IMR-90 (cell line): ENCODE measurements around the gene KRT1. TPM values are rescaled to one million over a fixed set of nuclear protein-coding genes. Genes with fewer than 3 reads are reported as not detected.

Source experiments
- ATAC-seq: fragments of 200-7000 bp; cut with Tn5 transposase; 2 replicates; pipeline ENCODE4 v1.9.1; 2020; ENCODE audit warnings: low read depth, mild to moderate bottlenecking, moderate library complexity
- BruUV-seq: library from RNA; stranded (reverse); fragments of 400-500 nt; replicated peaks from 2 replicates; lab custom pipeline; 2021; lab: Mats Ljungman, UMichigan
- CTCF ChIA-PET: fragments of 300-600 bp; formaldehyde crosslinking; extraction: SDS; loops from one replicate; lab custom pipeline; 2021; ENCODE audit warnings: antibody characterized with exemption; lab: Yijun Ruan, JAX
- POLR2A ChIA-PET: fragments of 300-600 bp; sonication (Branson Sonifier 250); formaldehyde crosslinking; loops from one replicate; lab custom pipeline; 2022; ENCODE audit warnings: antibody characterized with exemption; ENCODE audit not compliant: unreplicated experiment; lab: Charles Lee
- DNase-seq: peaks from one replicate; pipeline ENCODE4 v3.0.0; 2013
- H2AFZ ChIP-seq: replicated peaks from 2 replicates; pipeline ENCODE3; 2013; ENCODE audit warnings: low read length, mild to moderate bottlenecking; ENCODE audit not compliant: poor library complexity
- H2AK5ac ChIP-seq: 2 replicates; pipeline ENCODE4 v1.6.1; 2013; ENCODE audit warnings: low read depth, low read length, inconsistent platforms
- H2AK9ac ChIP-seq: replicated peaks from 2 replicates; pipeline ENCODE3; 2013; ENCODE audit warnings: mild to moderate bottlenecking, low read depth, low read length, moderate library complexity; ENCODE audit not compliant: poor library complexity
- H2BK120ac ChIP-seq: 2 replicates; pipeline ENCODE4 v1.6.1; 2013; ENCODE audit warnings: low read depth, low read length, inconsistent platforms
- H2BK15ac ChIP-seq: 3 replicates; pipeline ENCODE4 v1.6.1; 2013; ENCODE audit warnings: low read depth, low read length, inconsistent platforms
- H2BK20ac ChIP-seq: 2 replicates; pipeline ENCODE4 v1.6.1; 2013; ENCODE audit warnings: low read depth, mild to moderate bottlenecking, inconsistent platforms, low read length, moderate library complexity
- H2BK5ac ChIP-seq: 2 replicates; pipeline ENCODE4 v1.6.1; 2013; ENCODE audit warnings: mild to moderate bottlenecking, low read depth, low read length, inconsistent platforms; ENCODE audit not compliant: poor library complexity, severe bottlenecking
- H3K14ac ChIP-seq: replicated peaks from 2 replicates; pipeline ENCODE4 v1.6.1; 2013; ENCODE audit warnings: low read depth, low read length, inconsistent platforms
- H3K18ac ChIP-seq: 2 replicates; pipeline ENCODE4 v1.6.1; 2013; ENCODE audit warnings: low read depth, low read length, control low read depth
- H3K23ac ChIP-seq: 2 replicates; pipeline ENCODE4 v1.6.1; 2013; ENCODE audit warnings: low read depth, low read length, inconsistent platforms
- H3K27ac ChIP-seq: 2 replicates; pipeline ENCODE4 v1.5.1; 2013; ENCODE audit warnings: mild to moderate bottlenecking, control low read depth, low read length; ENCODE audit not compliant: insufficient read depth
- H3K27me3 ChIP-seq: 2 replicates; pipeline ENCODE4 v1.6.1; 2013; ENCODE audit warnings: low read length; ENCODE audit not compliant: control insufficient read depth, insufficient read depth
- H3K36me3 ChIP-seq: 2 replicates; pipeline ENCODE4 v1.6.1; 2013; ENCODE audit warnings: low read length, mixed read lengths; ENCODE audit not compliant: control insufficient read depth, insufficient read depth
- H3K4ac ChIP-seq: 2 replicates; pipeline ENCODE4 v1.6.1; 2013; ENCODE audit warnings: low read depth, low read length, inconsistent platforms
- H3K4me1 ChIP-seq: 2 replicates; pipeline ENCODE4 v1.6.1; 2013; ENCODE audit warnings: low read length, mixed read lengths; ENCODE audit not compliant: control insufficient read depth, insufficient read depth
- H3K4me2 ChIP-seq: 2 replicates; pipeline ENCODE4 v1.6.1; 2013; ENCODE audit warnings: low read depth, mild to moderate bottlenecking, control low read depth, low read length, moderate library complexity
- H3K4me3 ChIP-seq: 2 replicates; pipeline ENCODE4 v1.5.1; 2013; ENCODE audit warnings: low read depth, mild to moderate bottlenecking, control low read depth, low read length, moderate library complexity; ENCODE audit not compliant: insufficient read depth
- H3K56ac ChIP-seq: 2 replicates; pipeline ENCODE4 v1.6.1; 2013; ENCODE audit warnings: low read length, inconsistent platforms; ENCODE audit not compliant: insufficient read depth; ENCODE audit errors: extremely low read depth
- H3K79me1 ChIP-seq, 2 experiments: 2 replicates each; pipeline ENCODE4 v1.6.1; 2013; ENCODE audit warnings: low read length in 2 of 2, inconsistent platforms in 1 of 2, low read depth in 1 of 2
- H3K9ac ChIP-seq: 2 replicates; pipeline ENCODE4 v1.6.1; 2013; ENCODE audit warnings: low read depth, low read length, control low read depth
- H3K9me1 ChIP-seq: 2 replicates; pipeline ENCODE4 v1.6.1; 2013; ENCODE audit warnings: low read length, inconsistent platforms; ENCODE audit not compliant: insufficient read depth
- H3K9me3 ChIP-seq: 2 replicates; pipeline ENCODE4 v1.6.1; 2013; ENCODE audit warnings: low read length; ENCODE audit not compliant: control insufficient read depth, insufficient read depth
- H4K20me1 ChIP-seq: 2 replicates; pipeline ENCODE4 v1.6.1; 2013; ENCODE audit warnings: low read length, inconsistent platforms; ENCODE audit not compliant: insufficient read depth
- H4K5ac ChIP-seq: 2 replicates; pipeline ENCODE4 v1.6.1; 2013; ENCODE audit warnings: mild to moderate bottlenecking, low read depth, low read length, control low read depth
- H4K8ac ChIP-seq, 2 experiments: 2 replicates each; pipeline ENCODE4 v1.6.1; 2013; ENCODE audit warnings: low read depth in 2 of 2, low read length in 2 of 2, control low read depth in 1 of 2, inconsistent platforms in 1 of 2
- H4K91ac ChIP-seq: 2 replicates; pipeline ENCODE4 v1.6.1; 2013; ENCODE audit warnings: low read depth, low read length, inconsistent platforms; ENCODE audit not compliant: insufficient read depth
- BHLHE40 ChIP-seq: fragments of 150-350 bp; IDR thresholded peaks from 2 replicates; pipeline ENCODE4 v1.6.1; 2016; ENCODE audit warnings: mild to moderate bottlenecking, low read depth, low read length
- CEBPB ChIP-seq: IDR thresholded peaks from 2 replicates; pipeline ENCODE4 v1.6.1; 2012; ENCODE audit warnings: low read depth, low read length, improper control_type of control experiment
- CHD1 ChIP-seq: IDR thresholded peaks from 2 replicates; pipeline ENCODE4 v1.6.1; 2012; ENCODE audit warnings: low read depth, low read length, improper control_type of control experiment
- FOS ChIP-seq: fragments of 150-350 bp; IDR thresholded peaks from 2 replicates; pipeline ENCODE4 v1.6.1; 2016; ENCODE audit warnings: low read depth, low read length
- MAFK ChIP-seq: IDR thresholded peaks from 2 replicates; pipeline ENCODE4 v1.6.1; 2012; ENCODE audit warnings: low read depth, low read length, improper control_type of control experiment
- MAZ ChIP-seq: IDR thresholded peaks from 2 replicates; pipeline ENCODE4 v1.6.1; 2012; ENCODE audit warnings: low read depth, mild to moderate bottlenecking, low read length, improper control_type of control experiment, moderate library complexity, borderline replicate concordance
- MXI1 ChIP-seq: IDR thresholded peaks from 2 replicates; pipeline ENCODE4 v1.6.1; 2012; ENCODE audit warnings: low read depth, mild to moderate bottlenecking, low read length, moderate library complexity, borderline replicate concordance
- NFE2L2 ChIP-seq: fragments of 150-350 bp; IDR thresholded peaks from 2 replicates; pipeline ENCODE4 v1.6.1; 2016; ENCODE audit warnings: low read depth, mild to moderate bottlenecking, low read length
- POLR2A ChIP-seq: IDR thresholded peaks from 2 replicates; pipeline ENCODE4 v1.6.1; 2012; ENCODE audit warnings: mild to moderate bottlenecking, low read depth, low read length
- RAD21 ChIP-seq: IDR thresholded peaks from 2 replicates; pipeline ENCODE4 v1.6.1; 2012; ENCODE audit warnings: low read length, improper control_type of control experiment
- RCOR1 ChIP-seq: IDR thresholded peaks from 2 replicates; pipeline ENCODE4 v1.6.1; 2012; ENCODE audit warnings: mild to moderate bottlenecking, low read length, improper control_type of control experiment; ENCODE audit not compliant: insufficient replicate concordance
- RFX5 ChIP-seq: IDR thresholded peaks from 2 replicates; pipeline ENCODE4 v1.8.0; 2012; ENCODE audit warnings: low read depth, mild to moderate bottlenecking, low read length, moderate library complexity
- SMC3 ChIP-seq: fragments of 150-350 bp; IDR thresholded peaks from 2 replicates; pipeline ENCODE4 v1.6.1; 2016; ENCODE audit warnings: low read depth, mild to moderate bottlenecking, antibody characterized with exemption, low read length, moderate library complexity
- WGBS, 2 experiments: methylation state at CpG; one replicate each; pipeline versions ENCODE4 v1.1.5 to v1.1.7; 2013; ENCODE audit warnings: missing lambda C conversion rate in 2 of 2; ENCODE audit not compliant: insufficient read length in 1 of 2; ENCODE audit errors: extremely low coverage in 2 of 2; 5-methylcytosine and 5-hydroxymethylcytosine counted together
- dilution Hi-C: fragments of 300-500 bp; cut with HindIII; formaldehyde crosslinking; loops from one replicate; pipeline ENCODE4 v1.14.3; 2018; ENCODE audit warnings: low sequenced_read_pairs; ENCODE audit not compliant: unreplicated experiment
- in situ Hi-C: fragments of 300-500 bp; cut with MboI; formaldehyde crosslinking; loops from 3 replicates; pipeline ENCODE4 v1.14.3; 2019; ENCODE audit warnings: low sequenced_read_pairs, inconsistent platforms, mixed read lengths
- intact Hi-C: fragments of 100-400 bp; cut with micrococcal nuclease; formaldehyde crosslinking; loops from 2 replicates; pipeline ENCODE4 v1.10.0; 2022
- polyA plus RNA-seq, 3 experiments: library from polyadenylated mRNA; depleted of rRNA; stranded (reverse); fragments of >200 nt; gene quantifications; 2 replicates each; pipeline ENCODE4 v1.2.3, GENCODE V29; 2012; ENCODE audit warnings: low replicate concordance in 1 of 3
- total RNA-seq: library from RNA; depleted of rRNA; stranded (reverse); fragments of >200 nt; gene quantifications from 2 replicates; pipeline ENCODE4 v1.2.3, GENCODE V29; 2012
- TF ChIP-seq, protein P1 (sequence below): fragments of 150-350 bp; IDR thresholded peaks from 2 replicates; pipeline ENCODE4 v1.6.1; 2017; ENCODE audit warnings: mild to moderate bottlenecking, antibody characterized with exemption, low read length, low read depth
- TF ChIP-seq, protein P2 (sequence below): conservative IDR thresholded peaks from 2 replicates; pipeline ENCODE4 v1.5.1; 2012; ENCODE audit warnings: mild to moderate bottlenecking, low read depth, low read length, improper control_type of control experiment
- TF ChIP-seq, protein P3 (sequence below): fragments of 150-350 bp; IDR thresholded peaks from 2 replicates; pipeline ENCODE4 v1.6.1; 2016; ENCODE audit warnings: low read depth, mild to moderate bottlenecking, low read length, moderate library complexity, borderline replicate concordance

Gene KRT1
- total and polyA plus RNA-seq, 2 of the 4 experiments (the other 2 are of a cell fraction): not detected

DNA sequence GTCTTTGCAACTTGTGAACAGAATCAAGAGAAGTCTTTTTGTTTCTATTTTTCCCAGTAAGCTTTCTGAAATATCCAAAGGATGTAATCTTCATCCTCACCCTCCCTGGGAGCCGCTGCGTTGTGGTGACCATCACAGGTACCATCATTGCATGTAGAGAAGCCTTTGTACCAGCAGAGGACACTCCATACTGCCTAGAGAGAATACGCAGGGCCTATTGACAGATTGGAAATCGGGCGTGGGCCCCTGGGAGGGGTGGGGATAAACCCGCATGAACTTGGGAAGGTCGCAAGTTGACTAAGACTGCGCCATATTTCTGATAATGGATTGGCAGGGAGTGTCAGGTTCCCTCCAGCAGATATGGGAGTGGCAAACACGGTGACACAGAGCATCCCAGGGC lies 12.7 kb downstream of the KRT1 start:
- Histone ChIP-seq H3K23ac (no peak overlapping the region), H3K18ac (no peak overlapping the region), H3K9me1 (no peaks in the 10 kb centered on the region), H2AFZ (no peak overlapping the region), H2AK5ac (no peak overlapping the region), H2AK9ac (no peak overlapping the region), H3K9ac (no peak overlapping the region), H3K14ac (no peak overlapping the region), H2BK120ac (no peak overlapping the region), H4K91ac (no peak overlapping the region), H3K4me3 (no peak overlapping the region), H3K27ac (no peak overlapping the region), H3K79me1 (no peaks in the 10 kb centered on the region), H3K9me3 (no peaks in the 10 kb centered on the region), H3K4me1 (no peaks in the 10 kb centered on the region), H4K8ac (no peak overlapping the region), H3K4me2 (no peak overlapping the region), H2BK15ac (no peak overlapping the region), H2BK5ac (no peak overlapping the region), H4K5ac (no peak overlapping the region), H3K56ac (no peak overlapping the region), H3K4ac (no peak overlapping the region), H3K36me3 (no peaks in the 10 kb centered on the region), H3K27me3 (peaks cover 13% of the 10 kb centered on the region), H4K20me1 (no peaks in the 10 kb centered on the region), H2BK20ac (no peak overlapping the region)
- CTCF ChIA-PET: interaction anchor here (0.7 kb wide), 1 partner anchor 13 kb away, joined by 4 read pairs; no protein-coding TSS in a partner anchor
- dilution Hi-C loops: no loop called here
- BruUV-seq: no TSS peak
- no peak for ATAC-seq
- no peak for DNase-seq
- TF ChIP-seq SMC3: 0 out of 2 replicates have a peak, but pooled peaks have one; percentile 2
- TF ChIP-seq MXI1: no peak
- TF ChIP-seq POLR2A: no peak
- TF ChIP-seq MAFK: no peak
- no peak for TF ChIP-seq BHLHE40
- no peak for TF ChIP-seq MAZ
- TF ChIP-seq FOS: no peak
- TF ChIP-seq RCOR1: no peak
- TF ChIP-seq, protein P1, sequence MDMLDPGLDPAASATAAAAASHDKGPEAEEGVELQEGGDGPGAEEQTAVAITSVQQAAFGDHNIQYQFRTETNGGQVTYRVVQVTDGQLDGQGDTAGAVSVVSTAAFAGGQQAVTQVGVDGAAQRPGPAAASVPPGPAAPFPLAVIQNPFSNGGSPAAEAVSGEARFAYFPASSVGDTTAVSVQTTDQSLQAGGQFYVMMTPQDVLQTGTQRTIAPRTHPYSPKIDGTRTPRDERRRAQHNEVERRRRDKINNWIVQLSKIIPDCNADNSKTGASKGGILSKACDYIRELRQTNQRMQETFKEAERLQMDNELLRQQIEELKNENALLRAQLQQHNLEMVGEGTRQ: no peak
- TF ChIP-seq CEBPB: no peak
- TF ChIP-seq, protein P2, sequence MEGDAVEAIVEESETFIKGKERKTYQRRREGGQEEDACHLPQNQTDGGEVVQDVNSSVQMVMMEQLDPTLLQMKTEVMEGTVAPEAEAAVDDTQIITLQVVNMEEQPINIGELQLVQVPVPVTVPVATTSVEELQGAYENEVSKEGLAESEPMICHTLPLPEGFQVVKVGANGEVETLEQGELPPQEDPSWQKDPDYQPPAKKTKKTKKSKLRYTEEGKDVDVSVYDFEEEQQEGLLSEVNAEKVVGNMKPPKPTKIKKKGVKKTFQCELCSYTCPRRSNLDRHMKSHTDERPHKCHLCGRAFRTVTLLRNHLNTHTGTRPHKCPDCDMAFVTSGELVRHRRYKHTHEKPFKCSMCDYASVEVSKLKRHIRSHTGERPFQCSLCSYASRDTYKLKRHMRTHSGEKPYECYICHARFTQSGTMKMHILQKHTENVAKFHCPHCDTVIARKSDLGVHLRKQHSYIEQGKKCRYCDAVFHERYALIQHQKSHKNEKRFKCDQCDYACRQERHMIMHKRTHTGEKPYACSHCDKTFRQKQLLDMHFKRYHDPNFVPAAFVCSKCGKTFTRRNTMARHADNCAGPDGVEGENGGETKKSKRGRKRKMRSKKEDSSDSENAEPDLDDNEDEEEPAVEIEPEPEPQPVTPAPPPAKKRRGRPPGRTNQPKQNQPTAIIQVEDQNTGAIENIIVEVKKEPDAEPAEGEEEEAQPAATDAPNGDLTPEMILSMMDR: peak; percentile 17; the same call in 1 of the 2 replicates
- TF ChIP-seq CHD1: no peak
- TF ChIP-seq, protein P3, sequence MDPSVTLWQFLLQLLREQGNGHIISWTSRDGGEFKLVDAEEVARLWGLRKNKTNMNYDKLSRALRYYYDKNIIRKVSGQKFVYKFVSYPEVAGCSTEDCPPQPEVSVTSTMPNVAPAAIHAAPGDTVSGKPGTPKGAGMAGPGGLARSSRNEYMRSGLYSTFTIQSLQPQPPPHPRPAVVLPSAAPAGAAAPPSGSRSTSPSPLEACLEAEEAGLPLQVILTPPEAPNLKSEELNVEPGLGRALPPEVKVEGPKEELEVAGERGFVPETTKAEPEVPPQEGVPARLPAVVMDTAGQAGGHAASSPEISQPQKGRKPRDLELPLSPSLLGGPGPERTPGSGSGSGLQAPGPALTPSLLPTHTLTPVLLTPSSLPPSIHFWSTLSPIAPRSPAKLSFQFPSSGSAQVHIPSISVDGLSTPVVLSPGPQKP: no peak
- TF ChIP-seq RAD21: peak; percentile 23; the same call in 1 of the 2 replicates
- TF ChIP-seq NFE2L2: no peak
- TF ChIP-seq RFX5: no peak
- intact Hi-C loops: no loop called here
- POLR2A ChIA-PET: no interaction called here
- in situ Hi-C loops: loop anchor here (5.0 kb wide), 1 partner anchor 50 kb away; no protein-coding TSS in a partner anchor
- 60% methylated on average over 2 of the region's 9 CpGs; no CpG with 5 or more reads in 1 of the 2 experiments for WGBS, 2 experiments
